Measurements from ENCODE around the gene SMG1. TPM values are rescaled to one million over a fixed set of nuclear protein-coding genes. Genes with fewer than 3 reads are reported as not detected.

Gene SMG1
- polyA plus RNA-seq, 1 experiment, result 20.5 TPM

Other genes with a start within 250 kb of the SMG1 start
- 2,792 and 4,325 TPM in 2 replicates for gene RPS15A, start 136.1 kb downstream of the SMG1 start, polyA plus RNA-seq (2011; rRNA removed)
- 178 and 258 TPM in 2 replicates for gene ARL6IP1, start 124.9 kb downstream of the SMG1 start, polyA plus RNA-seq (2011; rRNA removed)
- gene TMC7, start 57.5 kb upstream of the SMG1 start, polyA plus RNA-seq (2011; rRNA removed), result 0.40 and 0.47 TPM in 2 replicates
- 10.7 and 13.1 TPM in 2 replicates for gene COQ7, start 141.2 kb upstream of the SMG1 start, polyA plus RNA-seq (2011; rRNA removed)
- gene ITPRIPL2, start 187.6 kb upstream of the SMG1 start, polyA plus RNA-seq (2011; rRNA removed), result 14.9 and 15.8 TPM in 2 replicates
- 0.09 TPM in 1 of 2 replicates, not detected in the other for gene SYT17, start 241.8 kb upstream of the SMG1 start, polyA plus RNA-seq (2011; rRNA removed)